ENCODE results near the gene METTL15. TPM values are rescaled to one million over a fixed set of nuclear protein-coding genes. Genes with fewer than 3 reads are reported as not detected.

The METTL15 gene
- total RNA-seq, 1 experiment from 2014 or later, result 9.1 TPM

GRCh38 chr11:28110821-28111200, 2.6 kb downstream of the METTL15 start:
- DNase-seq, result no peak
- Mint-ChIP-seq H3K27ac (peak overlapping the region; percentile 96 to 99 (median 97); a peak in 6 of 7 replicates), H3K27me3 (ENCODE audit: low read depth) (no peaks in the 10 kb centered on the region), H3K36me3 (ENCODE audit: insufficient read depth in 1 of 3, low read depth in 3 of 3) (peaks cover 0 to 18% (median 9%) of the 10 kb centered on the region in 3 experiments; a peak in 5 of 7 replicates), H3K9me3 (no peaks in the 10 kb centered on the region), H3K4me3 (peak overlapping the region; percentile 97 to 98), H3K4me1 (peaks cover 23 to 30% of the 10 kb centered on the region in 2 experiments)
- Histone ChIP-seq H3K27ac (ENCODE audit: insufficient read length, low read depth, low read length) (no peak overlapping the region), H3K14ac (ENCODE audit: insufficient read depth, low read length) (no peak overlapping the region), H3K4me2 (ENCODE audit: insufficient read depth, insufficient read length, low read length) (peak overlapping the region; percentile 75), H2BK5ac (ENCODE audit: insufficient read length, low read length) (no peak overlapping the region), H3K23me2 (ENCODE audit: insufficient read length, low read depth, low read length, poor library complexity, severe bottlenecking) (peaks cover 7% of the 10 kb centered on the region), H2AK5ac (ENCODE audit: insufficient read length, low read length) (no peak overlapping the region), H3K56ac (ENCODE audit: insufficient read length, low read depth, low read length) (no peak overlapping the region), H3T11ph (ENCODE audit: low read length) (no peak overlapping the region), H2BK15ac (ENCODE audit: low read depth, low read length) (no peak overlapping the region), H3K23ac (ENCODE audit: insufficient read length, low read depth, low read length) (no peak overlapping the region), H4K91ac (ENCODE audit: insufficient read length, low read depth, low read length) (no peak overlapping the region), H3K79me1 (ENCODE audit: insufficient read depth, low read depth, low read length, poor library complexity, severe bottlenecking) (no peaks in the 10 kb centered on the region), H3K4ac (ENCODE audit: low read depth, low read length) (no peak overlapping the region), H4K20me1 (ENCODE audit: control insufficient read depth, insufficient read depth, insufficient read length) (no peaks in the 10 kb centered on the region), H3K4me1 (ENCODE audit: insufficient read depth, low read length) (no peaks in the 10 kb centered on the region), H4K5ac (ENCODE audit: insufficient read length, low read depth, low read length) (no peak overlapping the region), H2AFZ (ENCODE audit: low read length) (no peak overlapping the region), H3K27me3 (ENCODE audit: insufficient read depth, low read length) (no peaks in the 10 kb centered on the region), H3K79me2 (ENCODE audit: insufficient read depth, low read length) (peaks cover 6% of the 10 kb centered on the region; the same call in 1 of the 2 replicates), H2BK12ac (ENCODE audit: insufficient read length, low read depth, low read length) (no peak overlapping the region), H3K18ac (ENCODE audit: insufficient read length, low read depth, low read length) (no peak overlapping the region), H2BK120ac (ENCODE audit: low read depth, low read length, poor library complexity, severe bottlenecking) (no peak overlapping the region), H3K9me3 (ENCODE audit: control insufficient read depth, low read depth, low read length) (no peaks in the 10 kb centered on the region), H4K8ac (replicated peaks; ENCODE audit: insufficient read length, low read depth, low read length) (no peak overlapping the region), H2BK20ac (ENCODE audit: low read depth, low read length, poor library complexity, severe bottlenecking) (no peak overlapping the region), H3K9ac (ENCODE audit: extremely low read depth, insufficient read length, low read length) (peak overlapping the region; percentile 82)
- no peak for TF ChIP-seq CTCF (conservative IDR thresholded peaks at IDR 0.05)
